ENCODE results near the gene MFSD6. TPM values are rescaled to one million over a fixed set of nuclear protein-coding genes. Genes with fewer than 3 reads are reported as not detected.

MFSD6 gene
- total and polyA plus RNA-seq, 4 experiments from 2014 or later: 7.7 to 47.5 (median 33.7) TPM

- DNase-seq: no peak
- Mint-ChIP-seq H3K27ac (peak overlapping the region in 3 of 7 donors; percentile 16 to 56 (median 35)), H3K36me3 (peaks cover 11 to 19% of the 10 kb centered on the region in 2 donors), H3K9me3 (no peaks in the 10 kb centered on the region), H3K4me1 (peaks cover 47 to 78% (median 59%) of the 10 kb centered on the region in 4 donors), H3K27me3 (no peaks in the 10 kb centered on the region), H3K4me3 (peak overlapping the region in 1 of 8 donors; percentile 23)
- ChIA-PET CTCF (ENCODE audit: partially characterized antibody) (interaction anchor here (0.7 to 1.6 kb wide), 3 partner anchors 8 to 36 kb away, joined by 3 to 7 read pairs (median 3); no protein-coding TSS in a partner anchor), POLR2A (ENCODE audit: partially characterized antibody) (no interaction called here)
- peaks cover 6% of the 10 kb centered on the region for H3K36me3 ChIP-seq (ENCODE audit: insufficient read depth, low read length)
- intact Hi-C loops (cut with micrococcal nuclease): no loop called here
- no peak overlapping the region for H3K4me3 ChIP-seq (ENCODE audit: low read length in 2 of 2)
- no peaks in the 10 kb centered on the region for H3K9me3 ChIP-seq (ENCODE audit: control insufficient read depth in 1 of 2, low read length in 2 of 2)
- H3K27me3 ChIP-seq (ENCODE audit: insufficient read depth, low read length): no peaks in the 10 kb centered on the region
- H3K4me1 ChIP-seq (ENCODE audit: insufficient read depth, low read length): peaks cover 58% of the 10 kb centered on the region
- no peak overlapping the region for H3K27ac ChIP-seq (ENCODE audit: low read depth, low read length)
These were observed 38.0 kb downstream of the MFSD6 start for GRCh38 chr2:190446193-190446592.

GRCh38 chr2:190446750-190447516, 38.8 kb downstream of the MFSD6 start:
- no peaks in the 10 kb centered on the region for H3K9me3 ChIP-seq (ENCODE audit: control insufficient read depth in 1 of 2, low read length in 2 of 2)
- H3K4me3 ChIP-seq (ENCODE audit: low read length in 2 of 2): no peak overlapping the region
- no peak overlapping the region for H3K27ac ChIP-seq (ENCODE audit: low read depth, low read length)
- intact Hi-C loops (cut with micrococcal nuclease): no loop called here
- H3K4me1 ChIP-seq (ENCODE audit: insufficient read depth, low read length): peaks cover 53% of the 10 kb centered on the region
- H3K27me3 ChIP-seq (ENCODE audit: insufficient read depth, low read length): no peaks in the 10 kb centered on the region
- H3K4me1 Mint-ChIP-seq: peaks cover 47 to 77% (median 59%) of the 10 kb centered on the region in 4 donors
- CTCF ChIA-PET (ENCODE audit: partially characterized antibody): interaction anchor here (0.7 to 1.6 kb wide), 4 partner anchors 7 to 233 kb away, joined by 3 to 7 read pairs (median 4); no protein-coding TSS in a partner anchor
- no peaks in the 10 kb centered on the region for H3K9me3 Mint-ChIP-seq
- peaks cover 6% of the 10 kb centered on the region for H3K36me3 ChIP-seq (ENCODE audit: insufficient read depth, low read length)
- peak overlapping the region in 1 of 8 donors; percentile 22 for H3K4me3 Mint-ChIP-seq
- H3K27ac Mint-ChIP-seq: peak overlapping the region in 1 of 7 donors; percentile 44
- H3K36me3 Mint-ChIP-seq: peaks cover 12 to 23% of the 10 kb centered on the region in 2 donors
- H3K27me3 Mint-ChIP-seq: no peaks in the 10 kb centered on the region
- no peak for DNase-seq
- POLR2A ChIA-PET (ENCODE audit: partially characterized antibody): no interaction called here

- Mint-ChIP-seq H3K27ac (no peak overlapping the region), H3K27me3 (no peaks in the 10 kb centered on the region), H3K36me3 (peaks cover 15 to 29% of the 10 kb centered on the region in 2 donors), H3K4me3 (peak overlapping the region in 1 of 8 donors; percentile 29), H3K9me3 (no peaks in the 10 kb centered on the region), H3K4me1 (peaks cover 46 to 72% (median 57%) of the 10 kb centered on the region in 4 donors)
- no peak for DNase-seq
- peaks cover 3% of the 10 kb centered on the region for H3K36me3 ChIP-seq (ENCODE audit: insufficient read depth, low read length)
- intact Hi-C loops (cut with micrococcal nuclease): no loop called here
- no peaks in the 10 kb centered on the region for H3K9me3 ChIP-seq (ENCODE audit: control insufficient read depth in 1 of 2, low read length in 2 of 2)
- H3K4me3 ChIP-seq (ENCODE audit: low read length in 2 of 2): no peak overlapping the region
- no peak overlapping the region for H3K27ac ChIP-seq (ENCODE audit: low read depth, low read length)
- no peaks in the 10 kb centered on the region for H3K27me3 ChIP-seq (ENCODE audit: insufficient read depth, low read length)
- H3K4me1 ChIP-seq (ENCODE audit: insufficient read depth, low read length): peaks cover 46% of the 10 kb centered on the region
- POLR2A ChIA-PET (ENCODE audit: partially characterized antibody): no interaction called here
- CTCF ChIA-PET (ENCODE audit: partially characterized antibody): interaction anchor here (1.5 kb wide), 1 partner anchor 232 kb away, joined by 5 read pairs; no protein-coding TSS in a partner anchor
These were observed 39.6 kb downstream of the MFSD6 start for GRCh38 chr2:190447766-190448165.

- peaks cover 27% of the 10 kb centered on the region for H3K4me1 ChIP-seq (ENCODE audit: insufficient read depth, low read length)
- peaks cover 22 to 48% of the 10 kb centered on the region in 2 donors for H3K36me3 Mint-ChIP-seq
- intact Hi-C loops (cut with micrococcal nuclease): no loop called here
These were observed 41.8 kb downstream of the MFSD6 start for GRCh38 chr2:190449925-190450324.

GRCh38 chr2:190450363-190450762, 42.2 kb downstream of the MFSD6 start:
- no peak overlapping the region for H3K4me3 Mint-ChIP-seq
- no peaks in the 10 kb centered on the region for H3K36me3 ChIP-seq (ENCODE audit: insufficient read depth, low read length)
- H3K27ac ChIP-seq (ENCODE audit: low read depth, low read length): no peak overlapping the region
- H3K9me3 ChIP-seq (ENCODE audit: control insufficient read depth in 1 of 2, low read length in 2 of 2): no peaks in the 10 kb centered on the region
- ChIA-PET CTCF (ENCODE audit: partially characterized antibody) (no interaction called here), POLR2A (ENCODE audit: partially characterized antibody) (interaction anchor here (1.5 kb wide), 1 partner anchor 83 kb away, joined by 4 read pairs; no protein-coding TSS in a partner anchor)
- H3K36me3 Mint-ChIP-seq: peaks cover 24 to 45% of the 10 kb centered on the region in 2 donors
- no peaks in the 10 kb centered on the region for H3K27me3 Mint-ChIP-seq
- no peak overlapping the region for H3K27ac Mint-ChIP-seq
- intact Hi-C loops (cut with micrococcal nuclease): no loop called here
- H3K4me3 ChIP-seq (ENCODE audit: low read length in 2 of 2): no peak overlapping the region
- peaks cover 42 to 57% (median 49%) of the 10 kb centered on the region in 4 donors for H3K4me1 Mint-ChIP-seq
- DNase-seq: no peak
- no peaks in the 10 kb centered on the region for H3K27me3 ChIP-seq (ENCODE audit: insufficient read depth, low read length)
- peaks cover 23% of the 10 kb centered on the region for H3K4me1 ChIP-seq (ENCODE audit: insufficient read depth, low read length)
- H3K9me3 Mint-ChIP-seq: peaks cover 0 to 5% (median 0%) of the 10 kb centered on the region in 8 donors

More at GRCh38 chr2:190449925-190450324, 41.8 kb downstream of the MFSD6 start:
- H3K4me1 Mint-ChIP-seq: peaks cover 43 to 59% (median 51%) of the 10 kb centered on the region in 4 donors
- ChIA-PET POLR2A (ENCODE audit: partially characterized antibody) (interaction anchor here (1.5 kb wide), 1 partner anchor 84 kb away, joined by 4 read pairs; no protein-coding TSS in a partner anchor), CTCF (ENCODE audit: partially characterized antibody) (no interaction called here)
- Histone ChIP-seq H3K27me3 (ENCODE audit: insufficient read depth, low read length) (no peaks in the 10 kb centered on the region), H3K4me3 (ENCODE audit: low read length in 2 of 2) (no peak overlapping the region), H3K9me3 (ENCODE audit: control insufficient read depth in 1 of 2, low read length in 2 of 2) (no peaks in the 10 kb centered on the region), H3K36me3 (ENCODE audit: insufficient read depth, low read length) (no peaks in the 10 kb centered on the region), H3K27ac (ENCODE audit: low read depth, low read length) (no peak overlapping the region)
- H3K27ac Mint-ChIP-seq: peak overlapping the region in 2 of 7 donors; percentile 16 to 68
- H3K4me3 Mint-ChIP-seq: no peak overlapping the region
- no peak for DNase-seq
- no peaks in the 10 kb centered on the region for H3K27me3 Mint-ChIP-seq
- peaks cover 0 to 5% (median 0%) of the 10 kb centered on the region in 8 donors for H3K9me3 Mint-ChIP-seq

GRCh38 chr2:190451561-190452176, 43.5 kb downstream of the MFSD6 start:
- H3K36me3 ChIP-seq (ENCODE audit: insufficient read depth, low read length): peaks cover 2% of the 10 kb centered on the region
- H3K9me3 ChIP-seq (ENCODE audit: control insufficient read depth in 1 of 2, low read length in 2 of 2): no peaks in the 10 kb centered on the region
- DNase-seq: no peak
- H3K4me1 ChIP-seq (ENCODE audit: insufficient read depth, low read length): peaks cover 18% of the 10 kb centered on the region
- intact Hi-C loops (cut with micrococcal nuclease): no loop called here
- CTCF ChIA-PET (ENCODE audit: partially characterized antibody): no interaction called here
- Mint-ChIP-seq H3K27me3 (no peaks in the 10 kb centered on the region), H3K4me1 (peaks cover 40 to 51% (median 48%) of the 10 kb centered on the region in 4 donors), H3K4me3 (no peak overlapping the region), H3K36me3 (peaks cover 29 to 54% of the 10 kb centered on the region in 2 donors), H3K9me3 (peaks cover 0 to 5% (median 0%) of the 10 kb centered on the region in 8 donors), H3K27ac (peak overlapping the region in 3 of 7 donors; percentile 19 to 84 (median 20))
- POLR2A ChIA-PET (ENCODE audit: partially characterized antibody): no interaction called here
- H3K4me3 ChIP-seq (ENCODE audit: low read length in 2 of 2): no peak overlapping the region
- no peaks in the 10 kb centered on the region for H3K27me3 ChIP-seq (ENCODE audit: insufficient read depth, low read length)
- no peak overlapping the region for H3K27ac ChIP-seq (ENCODE audit: low read depth, low read length)

- Mint-ChIP-seq H3K27ac (peak overlapping the region in 3 of 7 donors; percentile 28 to 65 (median 57)), H3K27me3 (no peaks in the 10 kb centered on the region), H3K4me3 (no peak overlapping the region), H3K4me1 (peaks cover 39 to 53% (median 48%) of the 10 kb centered on the region in 4 donors), H3K9me3 (peaks cover 0 to 5% (median 0%) of the 10 kb centered on the region in 8 donors), H3K36me3 (peaks cover 36 to 62% of the 10 kb centered on the region in 2 donors)
- no peaks in the 10 kb centered on the region for H3K9me3 ChIP-seq (ENCODE audit: control insufficient read depth in 1 of 2, low read length in 2 of 2)
- H3K27me3 ChIP-seq (ENCODE audit: insufficient read depth, low read length): no peaks in the 10 kb centered on the region
- peaks cover 10% of the 10 kb centered on the region for H3K36me3 ChIP-seq (ENCODE audit: insufficient read depth, low read length)
- no peak for DNase-seq
- POLR2A ChIA-PET (ENCODE audit: partially characterized antibody): no interaction called here
- peaks cover 11% of the 10 kb centered on the region for H3K4me1 ChIP-seq (ENCODE audit: insufficient read depth, low read length)
- no peak overlapping the region for H3K4me3 ChIP-seq (ENCODE audit: low read length in 2 of 2)
- intact Hi-C loops (cut with micrococcal nuclease): no loop called here
- CTCF ChIA-PET (ENCODE audit: partially characterized antibody): no interaction called here
- no peak overlapping the region for H3K27ac ChIP-seq (ENCODE audit: low read depth, low read length)
These were observed 44.3 kb downstream of the MFSD6 start for GRCh38 chr2:190452433-190452832.
